ENCODE data around the gene FAM240A. TPM values are rescaled to one million over a fixed set of nuclear protein-coding genes. Genes with fewer than 3 reads are reported as not detected.

The FAM240A gene
- total RNA-seq, 1 experiment from 2014 or later: not detected

DNA sequence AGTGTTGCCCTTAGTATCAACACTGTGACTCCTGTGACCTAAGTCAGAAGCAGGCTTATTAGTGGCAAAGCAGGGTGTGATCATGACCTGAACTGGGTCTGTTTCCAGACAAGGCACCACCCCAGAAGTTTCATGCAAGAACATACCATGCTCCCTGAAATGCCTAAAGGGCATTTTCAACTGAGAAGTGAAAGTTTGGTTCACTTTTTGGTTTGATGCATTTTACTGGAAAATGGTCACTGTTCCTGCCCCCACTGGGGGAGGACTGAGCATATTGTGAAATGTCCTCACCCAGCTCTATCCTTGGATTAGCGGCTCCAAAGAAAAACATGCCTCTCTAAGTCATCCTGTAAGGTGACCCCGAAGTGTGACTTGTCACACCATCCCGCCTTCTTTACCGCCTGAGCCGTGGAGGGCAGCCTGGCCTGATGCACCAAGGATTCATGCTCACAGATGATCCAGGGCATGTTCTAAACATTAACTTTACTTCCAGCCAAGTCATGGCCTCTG, 3.1 kb upstream of the FAM240A start (continued):
- TF ChIP-seq, protein P1, sequence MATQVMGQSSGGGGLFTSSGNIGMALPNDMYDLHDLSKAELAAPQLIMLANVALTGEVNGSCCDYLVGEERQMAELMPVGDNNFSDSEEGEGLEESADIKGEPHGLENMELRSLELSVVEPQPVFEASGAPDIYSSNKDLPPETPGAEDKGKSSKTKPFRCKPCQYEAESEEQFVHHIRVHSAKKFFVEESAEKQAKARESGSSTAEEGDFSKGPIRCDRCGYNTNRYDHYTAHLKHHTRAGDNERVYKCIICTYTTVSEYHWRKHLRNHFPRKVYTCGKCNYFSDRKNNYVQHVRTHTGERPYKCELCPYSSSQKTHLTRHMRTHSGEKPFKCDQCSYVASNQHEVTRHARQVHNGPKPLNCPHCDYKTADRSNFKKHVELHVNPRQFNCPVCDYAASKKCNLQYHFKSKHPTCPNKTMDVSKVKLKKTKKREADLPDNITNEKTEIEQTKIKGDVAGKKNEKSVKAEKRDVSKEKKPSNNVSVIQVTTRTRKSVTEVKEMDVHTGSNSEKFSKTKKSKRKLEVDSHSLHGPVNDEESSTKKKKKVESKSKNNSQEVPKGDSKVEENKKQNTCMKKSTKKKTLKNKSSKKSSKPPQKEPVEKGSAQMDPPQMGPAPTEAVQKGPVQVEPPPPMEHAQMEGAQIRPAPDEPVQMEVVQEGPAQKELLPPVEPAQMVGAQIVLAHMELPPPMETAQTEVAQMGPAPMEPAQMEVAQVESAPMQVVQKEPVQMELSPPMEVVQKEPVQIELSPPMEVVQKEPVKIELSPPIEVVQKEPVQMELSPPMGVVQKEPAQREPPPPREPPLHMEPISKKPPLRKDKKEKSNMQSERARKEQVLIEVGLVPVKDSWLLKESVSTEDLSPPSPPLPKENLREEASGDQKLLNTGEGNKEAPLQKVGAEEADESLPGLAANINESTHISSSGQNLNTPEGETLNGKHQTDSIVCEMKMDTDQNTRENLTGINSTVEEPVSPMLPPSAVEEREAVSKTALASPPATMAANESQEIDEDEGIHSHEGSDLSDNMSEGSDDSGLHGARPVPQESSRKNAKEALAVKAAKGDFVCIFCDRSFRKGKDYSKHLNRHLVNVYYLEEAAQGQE (IDR thresholded peaks at IDR 0.05; ENCODE audit: low read depth): no peak

DNA sequence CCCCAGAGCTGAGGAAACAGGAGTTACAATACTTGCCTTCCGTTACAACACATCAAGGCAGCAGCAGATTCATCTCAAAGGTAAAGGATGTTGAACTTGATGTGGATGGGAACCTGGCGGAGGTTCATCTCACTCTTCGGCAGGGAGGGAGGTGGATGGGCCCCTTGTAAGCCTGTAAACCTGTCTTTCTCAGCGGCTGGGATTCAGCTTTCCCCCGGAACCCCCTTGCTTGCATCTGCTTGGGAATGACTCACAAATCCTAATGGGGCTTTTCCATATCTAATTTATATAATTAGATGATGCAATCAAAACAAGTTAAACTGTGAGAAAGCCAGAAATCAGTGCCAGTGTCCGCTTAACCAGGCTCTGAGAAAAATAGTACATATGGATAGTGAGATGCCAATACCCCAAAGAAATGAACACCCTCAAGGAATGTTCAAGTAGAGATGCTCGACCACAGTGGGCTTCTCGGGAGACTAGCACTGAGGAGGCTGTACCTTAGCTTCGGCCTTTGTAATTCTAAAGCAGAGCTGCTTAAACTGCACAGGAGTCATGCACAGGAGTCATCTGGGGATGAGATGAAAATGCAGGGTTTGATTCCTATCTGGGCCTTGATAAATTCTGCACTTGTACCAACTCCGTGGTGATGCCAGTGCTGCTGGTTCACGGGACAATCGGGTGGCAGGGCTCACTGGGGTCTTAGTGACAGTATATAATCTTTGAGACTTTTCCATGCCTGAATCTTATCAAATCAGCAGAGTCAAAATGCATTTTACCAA, 2.2 kb upstream of the FAM240A start:
- Histone ChIP-seq H3K36me3 (ENCODE audit: control insufficient read depth in 1 of 2, insufficient read depth in 2 of 2, low read length in 2 of 2) (no peaks in the 10 kb centered on the region), H3K79me2 (ENCODE audit: insufficient read depth, low read length) (no peaks in the 10 kb centered on the region), H3K9ac (ENCODE audit: low read length) (no peak overlapping the region), H4K20me1 (ENCODE audit: insufficient read depth) (no peaks in the 10 kb centered on the region), H3K4me1 (ENCODE audit: control insufficient read depth in 1 of 2, insufficient read depth in 2 of 2, low read length in 2 of 2) (peaks cover 0 to 6% of the 10 kb centered on the region in 2 experiments; a peak in 1 of 4 replicates), H3K9me2 (ENCODE audit: insufficient read depth) (no peaks in the 10 kb centered on the region), H3K27me3 (ENCODE audit: insufficient read depth, low read length) (peaks cover 2% of the 10 kb centered on the region; the same call in 1 of the 2 replicates), H3K9me3 (ENCODE audit: control insufficient read depth in 1 of 2, insufficient read depth in 1 of 2, low read depth in 1 of 2, low read length in 2 of 2) (no peaks in the 10 kb centered on the region), H2AFZ (ENCODE audit: low read depth, low read length, poor library complexity, severe bottlenecking) (no peak overlapping the region), H3K4me3 (replicated peaks in 1 of 2; ENCODE audit: low read depth in 1 of 2, low read length in 2 of 2) (no peak overlapping the region), H3K4me2 (ENCODE audit: low read length) (no peak overlapping the region), H3K27ac (ENCODE audit: low read depth, low read length) (no peak overlapping the region)
- ChIA-PET CTCF (no interaction called here), POLR2A (no interaction called here), RAD21 (ENCODE audit: low non-redundant PET in 1 of 2, low total read pairs in 2 of 2, uncharacterized antibody in 2 of 2, unreplicated experiment in 2 of 2) (no interaction called here)
- TF ChIP-seq ZNF274 (IDR thresholded peaks at IDR 0.05; ENCODE audit: low read depth, low read length) (no peak), CBX3 (IDR thresholded peaks at IDR 0.05; ENCODE audit: low read depth) (no peak), EZH2 (IDR thresholded peaks at IDR 0.05) (no peak), FOSL1 (IDR thresholded peaks at IDR 0.05; ENCODE audit: low read depth) (no peak), POLR2A (IDR thresholded peaks at IDR 0.05; ENCODE audit: borderline replicate concordance, extremely low read depth, insufficient read depth, insufficient read length) (no peak), ZFX (IDR thresholded peaks at IDR 0.05) (no peak), JUND (IDR thresholded peaks at IDR 0.05) (no peak), EZH2phosphoT487 (IDR thresholded peaks at IDR 0.05; ENCODE audit: borderline replicate concordance) (no peak), SP1 (IDR thresholded peaks at IDR 0.05; ENCODE audit: low read depth) (no peak)
- TF ChIP-seq, protein P2, sequence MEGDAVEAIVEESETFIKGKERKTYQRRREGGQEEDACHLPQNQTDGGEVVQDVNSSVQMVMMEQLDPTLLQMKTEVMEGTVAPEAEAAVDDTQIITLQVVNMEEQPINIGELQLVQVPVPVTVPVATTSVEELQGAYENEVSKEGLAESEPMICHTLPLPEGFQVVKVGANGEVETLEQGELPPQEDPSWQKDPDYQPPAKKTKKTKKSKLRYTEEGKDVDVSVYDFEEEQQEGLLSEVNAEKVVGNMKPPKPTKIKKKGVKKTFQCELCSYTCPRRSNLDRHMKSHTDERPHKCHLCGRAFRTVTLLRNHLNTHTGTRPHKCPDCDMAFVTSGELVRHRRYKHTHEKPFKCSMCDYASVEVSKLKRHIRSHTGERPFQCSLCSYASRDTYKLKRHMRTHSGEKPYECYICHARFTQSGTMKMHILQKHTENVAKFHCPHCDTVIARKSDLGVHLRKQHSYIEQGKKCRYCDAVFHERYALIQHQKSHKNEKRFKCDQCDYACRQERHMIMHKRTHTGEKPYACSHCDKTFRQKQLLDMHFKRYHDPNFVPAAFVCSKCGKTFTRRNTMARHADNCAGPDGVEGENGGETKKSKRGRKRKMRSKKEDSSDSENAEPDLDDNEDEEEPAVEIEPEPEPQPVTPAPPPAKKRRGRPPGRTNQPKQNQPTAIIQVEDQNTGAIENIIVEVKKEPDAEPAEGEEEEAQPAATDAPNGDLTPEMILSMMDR (IDR thresholded peaks at IDR 0.05 in 2 of 3, conservative IDR thresholded peaks at IDR 0.05 in 1 of 3; ENCODE audit: borderline replicate concordance in 1 of 3, insufficient read depth in 1 of 3, low read depth in 2 of 3, low read length in 2 of 3): no peak
- TF ChIP-seq, protein P1 (IDR thresholded peaks at IDR 0.05; ENCODE audit: low read depth): no peak
- TF ChIP-seq, protein P3, sequence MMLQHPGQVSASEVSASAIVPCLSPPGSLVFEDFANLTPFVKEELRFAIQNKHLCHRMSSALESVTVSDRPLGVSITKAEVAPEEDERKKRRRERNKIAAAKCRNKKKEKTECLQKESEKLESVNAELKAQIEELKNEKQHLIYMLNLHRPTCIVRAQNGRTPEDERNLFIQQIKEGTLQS (IDR thresholded peaks at IDR 0.05): no peak
- BruUV-seq (replicated peaks): no TSS peak
- no peak for ATAC-seq
- DNase-seq (ENCODE audit: low read depth, low spot score): no peak
- intact Hi-C loops (cut with micrococcal nuclease): no loop called here
